NCI-H128 (cell line): ENCODE results near the gene CCDC187.

Source experiments
- DNase-seq: peaks from one replicate; lab custom pipeline; 2025; ENCODE audit not compliant: unreplicated experiment; lab: John Stamatoyannopoulos, UW

CCDC187 gene

GRCh38 chr9:136339958-136340310 lies 36.0 kb upstream of the CCDC187 start:
- DNase-seq = no peak

- no peak for DNase-seq
Observed at GRCh38 chr9:136339173-136339957, 35.5 kb upstream of the CCDC187 start.

- no peak for DNase-seq
Observed at GRCh38 chr9:136338511-136338910, 34.6 kb upstream of the CCDC187 start.

- DNase-seq = no peak
Observed at GRCh38 chr9:136337416-136338395, 33.8 kb upstream of the CCDC187 start.

- no peak for DNase-seq
Observed at GRCh38 chr9:136336881-136337280, 33.0 kb upstream of the CCDC187 start.

GRCh38 chr9:136336156-136336870 lies 32.4 kb upstream of the CCDC187 start:
- no peak for DNase-seq

- DNase-seq = no peak
Observed at GRCh38 chr9:136335296-136336155, 31.6 kb upstream of the CCDC187 start.

GRCh38 chr9:136334541-136334940 lies 30.6 kb upstream of the CCDC187 start:
- no peak for DNase-seq

GRCh38 chr9:136333486-136333885 lies 29.6 kb upstream of the CCDC187 start:
- DNase-seq = no peak

- no peak for DNase-seq
Observed at GRCh38 chr9:136333045-136333444, 29.2 kb upstream of the CCDC187 start.

- DNase-seq = no peak
Observed at GRCh38 chr9:136332482-136332983, 28.6 kb upstream of the CCDC187 start.

GRCh38 chr9:136331556-136332481 lies 27.9 kb upstream of the CCDC187 start:
- no peak for DNase-seq

GRCh38 chr9:136331030-136331429 lies 27.1 kb upstream of the CCDC187 start:
- DNase-seq = no peak

- DNase-seq = no peak
Observed at GRCh38 chr9:136330406-136330990, 26.6 kb upstream of the CCDC187 start.

GRCh38 chr9:136329636-136330405 lies 25.9 kb upstream of the CCDC187 start:
- DNase-seq = no peak

- no peak for DNase-seq
Observed at GRCh38 chr9:136329211-136329627, 25.3 kb upstream of the CCDC187 start.

GRCh38 chr9:136328622-136329041 lies 24.7 kb upstream of the CCDC187 start:
- DNase-seq = no peak

GRCh38 chr9:136328011-136328621 lies 24.2 kb upstream of the CCDC187 start:
- no peak for DNase-seq
